ES-I3 (cell line): ENCODE measurements around the gene GCC2.
"Not testable (repeated sequence)": the region's sequence is repeated elsewhere in the genome, so short reads cannot be mapped to it uniquely, and the experiment has no call there.

ENCODE experiments used
- H3K36me3 ChIP-seq: 2 replicates; pipeline ENCODE4 v1.6.1; 2013; ENCODE audit warnings: mild to moderate bottlenecking, low read length, control low read depth, moderate library complexity; ENCODE audit not compliant: insufficient read depth
- H3K4me1 ChIP-seq: 2 replicates; pipeline ENCODE4 v1.6.1; 2013; ENCODE audit warnings: mild to moderate bottlenecking, control low read depth, low read length; ENCODE audit not compliant: insufficient read depth
- H3K9ac ChIP-seq: 2 replicates; pipeline ENCODE4 v1.6.1; 2013; ENCODE audit warnings: low read depth, mild to moderate bottlenecking, low read length, moderate library complexity
- H3K9me3 ChIP-seq: 2 replicates; pipeline ENCODE4 v1.6.1; 2013; ENCODE audit warnings: mild to moderate bottlenecking, low read length, moderate library complexity; ENCODE audit not compliant: control insufficient read depth, insufficient read depth

Gene GCC2

DNA sequence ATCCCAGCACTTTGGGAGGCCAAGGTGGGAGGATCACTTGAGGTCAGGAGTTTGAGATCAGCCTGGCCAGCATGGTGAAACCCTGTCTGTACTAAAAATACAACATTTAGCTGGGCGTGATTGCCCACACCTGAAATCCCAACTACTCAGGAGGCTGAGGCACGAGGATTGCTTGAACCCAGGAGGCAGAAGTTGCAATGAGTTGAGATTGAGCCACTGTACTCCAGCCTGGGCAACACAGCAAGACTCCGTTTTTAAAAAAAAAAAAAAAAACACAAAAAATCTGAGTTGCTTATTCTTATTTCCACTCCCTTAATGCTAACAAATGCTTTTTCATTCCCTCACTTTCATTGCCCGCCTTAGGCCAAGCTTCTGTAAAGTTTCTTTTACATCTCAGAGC is 4.5 kb downstream of the GCC2 start:
- Histone ChIP-seq H3K4me1 (peaks cover 12% of the 10 kb centered on the region), H3K36me3 (peaks cover 18% of the 10 kb centered on the region)

DNA sequence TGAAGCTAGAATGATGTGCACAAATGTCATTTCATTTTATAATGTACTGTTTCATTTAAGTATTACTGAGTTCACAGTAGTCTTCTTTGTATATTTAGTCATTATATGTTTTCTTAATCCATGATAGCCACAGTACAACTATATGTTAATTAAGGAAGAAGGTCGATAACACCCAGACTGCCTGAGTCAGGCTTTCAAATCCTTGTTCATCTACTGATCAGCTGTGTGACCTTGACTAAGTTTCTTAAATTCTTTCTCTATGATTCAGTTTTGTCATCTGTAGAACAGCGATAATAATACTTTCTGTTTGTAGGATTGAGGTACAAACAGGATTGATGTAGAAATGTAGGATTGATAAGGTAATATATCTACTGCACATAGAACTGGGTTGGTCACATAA is 5.4 kb downstream of the GCC2 start:
- Histone ChIP-seq H3K4me1 (peaks cover 12% of the 10 kb centered on the region), H3K9ac (no peak overlapping the region), H3K36me3 (peaks cover 18% of the 10 kb centered on the region), H3K9me3 (no peaks in the 10 kb centered on the region)

More for the DNA sequence above, 4.5 kb downstream of the GCC2 start:
- not testable (repeated sequence) for H3K9me3 ChIP-seq, H3K9ac ChIP-seq

DNA sequence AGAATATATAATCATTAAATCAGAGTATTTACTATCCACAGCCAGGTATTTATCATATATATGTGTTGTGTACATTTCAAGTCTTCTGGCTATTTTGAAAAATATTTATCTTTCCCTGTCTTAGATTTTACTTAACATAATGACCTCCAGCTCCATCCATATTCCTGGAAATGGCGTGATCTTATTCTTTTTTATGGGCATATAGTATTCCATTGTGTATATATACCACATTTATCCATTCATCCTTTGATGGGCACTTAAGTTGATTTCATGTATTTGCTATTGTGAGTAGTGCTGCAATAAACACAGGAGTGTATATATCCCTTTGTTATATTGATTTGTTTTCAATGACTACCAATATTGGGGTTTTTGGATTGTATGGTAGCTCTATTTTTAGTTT is 6.6 kb downstream of the GCC2 start:
- no peaks in the 10 kb centered on the region for H3K9me3 ChIP-seq
- H3K4me1 ChIP-seq = peaks cover 6% of the 10 kb centered on the region; the same call in 1 of the 2 replicates
- peaks cover 18% of the 10 kb centered on the region for H3K36me3 ChIP-seq
- no peak overlapping the region for H3K9ac ChIP-seq

DNA sequence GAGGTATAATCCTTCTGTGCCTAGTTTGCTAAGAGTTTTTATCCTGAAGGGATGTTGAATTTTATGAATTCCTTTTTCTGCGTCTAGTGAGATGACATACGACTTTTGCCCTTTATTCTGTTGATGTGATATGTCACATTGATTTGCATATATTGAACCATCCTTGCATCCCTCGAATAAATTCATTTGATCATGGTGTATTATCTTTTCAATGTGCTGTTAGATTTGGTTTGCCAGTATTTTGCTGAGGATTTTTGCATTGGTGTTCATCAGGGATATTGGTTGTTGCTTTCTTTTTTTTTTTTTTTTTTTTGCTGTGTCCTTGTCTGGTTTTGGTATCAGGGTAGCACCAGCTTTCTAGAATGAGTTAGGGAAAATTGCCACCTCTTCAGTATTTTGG is 9.1 kb downstream of the GCC2 start:
- peaks cover 18% of the 10 kb centered on the region for H3K36me3 ChIP-seq

DNA sequence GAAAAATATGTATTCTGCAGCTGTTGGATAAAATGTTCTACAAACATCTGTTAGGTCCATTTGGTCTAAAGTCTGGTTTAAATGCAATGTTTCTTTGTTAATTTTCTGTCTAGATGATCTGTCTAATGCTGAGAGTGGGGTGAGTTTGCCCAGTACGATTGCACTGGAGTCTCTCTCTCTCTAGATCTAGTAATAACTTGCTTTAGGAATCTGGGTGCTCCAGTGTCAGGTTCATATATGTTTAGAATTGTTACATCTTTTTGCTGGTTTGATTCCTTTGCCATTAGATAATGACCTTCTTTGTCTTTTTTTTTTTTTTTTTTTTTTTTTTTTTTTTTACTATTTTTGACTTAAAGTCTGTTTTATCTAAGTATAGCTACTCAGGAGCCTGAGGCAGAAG is 10.4 kb downstream of the GCC2 start:
- Histone ChIP-seq H3K9me3 (no peaks in the 10 kb centered on the region), H3K4me1 (no peaks in the 10 kb centered on the region), H3K36me3 (peaks cover 15% of the 10 kb centered on the region), H3K9ac (no peak overlapping the region)

More for the DNA sequence above, 9.1 kb downstream of the GCC2 start:
- Histone ChIP-seq H3K9ac (no peak overlapping the region), H3K4me1 (no peaks in the 10 kb centered on the region), H3K9me3 (no peaks in the 10 kb centered on the region)

DNA sequence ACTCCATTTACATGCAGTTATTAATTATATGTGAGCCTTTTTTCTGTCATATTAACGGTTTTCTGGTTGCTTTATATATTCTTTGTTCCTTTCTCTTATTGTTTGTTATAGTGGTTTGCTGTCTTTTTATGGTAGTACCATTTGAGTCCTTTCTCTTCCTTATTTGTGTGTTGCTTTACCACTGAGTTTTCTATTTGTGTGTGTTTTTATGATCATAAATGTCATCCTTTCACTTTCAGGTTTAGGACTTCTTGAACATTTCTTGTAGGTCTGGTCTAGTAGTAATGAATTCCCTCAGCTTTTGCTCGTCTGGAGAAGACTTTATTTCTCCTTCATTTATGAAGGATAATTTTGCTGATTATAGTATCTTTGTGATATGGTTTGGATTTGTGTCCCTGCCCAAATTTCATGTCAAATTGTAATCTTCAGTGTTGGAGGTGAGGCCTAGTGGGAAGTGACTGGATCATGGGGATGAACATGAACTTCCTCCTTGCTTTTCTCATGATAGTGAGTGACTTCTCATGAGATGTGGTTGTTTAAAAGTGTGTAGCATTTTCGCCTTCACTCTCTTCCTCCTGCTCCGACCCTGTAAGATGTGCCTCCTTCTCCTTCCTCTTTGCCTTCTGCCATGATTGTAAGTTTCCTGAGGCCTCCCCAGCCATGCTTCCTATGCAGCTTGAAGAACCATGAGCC is 11.5 kb downstream of the GCC2 start:
- Histone ChIP-seq H3K4me1 (no peaks in the 10 kb centered on the region), H3K9me3 (no peaks in the 10 kb centered on the region), H3K9ac (no peak overlapping the region), H3K36me3 (peaks cover 14% of the 10 kb centered on the region; the same call in 1 of the 2 replicates)

DNA sequence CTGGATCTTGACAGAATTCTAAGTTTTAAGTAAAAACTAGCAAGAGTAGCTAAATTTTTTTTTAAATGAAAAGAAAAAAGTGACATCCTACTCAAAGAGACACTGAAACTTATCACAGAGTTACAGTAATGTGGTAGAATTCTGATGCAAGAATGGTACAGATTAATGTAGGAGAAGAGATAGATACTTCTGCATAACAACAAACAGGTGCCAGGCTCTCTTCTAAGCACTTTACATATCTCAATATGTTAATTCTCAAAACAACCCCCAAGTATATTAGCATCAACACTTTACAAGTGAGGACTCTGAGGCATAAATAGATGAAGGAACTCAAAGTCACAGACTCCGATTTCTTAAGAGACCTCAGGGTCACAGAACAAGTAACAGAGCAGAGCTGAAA is 28.1 kb downstream of the GCC2 start:
- H3K9ac ChIP-seq = no peak overlapping the region
- peaks cover 23% of the 10 kb centered on the region for H3K36me3 ChIP-seq
- H3K9me3 ChIP-seq = no peaks in the 10 kb centered on the region
- H3K4me1 ChIP-seq = no peaks in the 10 kb centered on the region

DNA sequence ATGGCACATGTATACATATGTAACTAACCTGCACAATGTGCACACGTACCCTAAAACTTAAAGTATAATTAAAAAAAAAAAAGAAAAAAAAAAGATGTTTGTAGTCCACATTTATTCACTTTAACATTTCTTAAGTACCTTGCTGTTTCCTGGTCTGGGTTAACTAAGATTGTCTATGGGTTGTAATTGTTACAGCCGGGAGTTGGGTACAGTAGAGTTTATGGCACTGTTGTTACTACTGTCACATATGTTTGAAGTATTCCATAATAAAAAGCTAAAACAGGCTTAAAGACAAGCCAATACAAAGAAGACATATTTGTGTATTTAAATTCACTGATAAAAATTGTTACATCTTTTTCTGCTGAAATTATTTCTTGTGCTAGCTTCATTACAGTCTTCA is 36.2 kb downstream of the GCC2 start:
- Histone ChIP-seq H3K9me3 (no peaks in the 10 kb centered on the region), H3K4me1 (no peaks in the 10 kb centered on the region), H3K36me3 (peaks cover 21% of the 10 kb centered on the region), H3K9ac (no peak overlapping the region)

DNA sequence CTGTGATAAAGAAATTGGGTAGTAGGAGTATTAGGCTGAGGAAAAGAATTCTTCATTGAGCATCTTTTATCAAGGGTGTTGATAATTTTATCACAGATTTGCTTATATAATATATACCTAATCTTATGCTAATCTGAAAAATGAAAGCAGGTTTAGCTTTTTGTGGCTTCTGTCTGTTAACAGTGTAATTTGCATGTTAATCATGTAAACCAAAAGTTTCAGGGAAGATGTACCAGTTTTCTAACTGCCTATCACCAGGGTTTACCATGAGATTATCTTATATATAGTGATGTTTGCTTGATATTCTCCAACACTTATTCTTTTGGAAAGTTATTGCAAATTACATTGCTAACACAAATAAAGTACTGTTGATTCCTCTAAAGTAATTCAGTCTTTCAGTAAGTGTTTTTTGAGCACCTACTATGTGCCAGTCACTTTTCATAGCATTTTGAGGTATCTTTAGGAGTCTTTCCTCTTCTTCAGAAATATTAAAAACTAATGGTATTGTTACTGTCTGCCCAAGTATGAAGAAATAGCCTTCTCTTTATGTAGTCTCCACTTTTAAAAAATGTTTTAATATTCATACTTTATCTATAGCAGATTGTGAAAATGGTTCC is 41.6 kb downstream of the GCC2 start:
- Histone ChIP-seq H3K9me3 (no peaks in the 10 kb centered on the region), H3K4me1 (no peaks in the 10 kb centered on the region), H3K9ac (no peak overlapping the region), H3K36me3 (peaks cover 15% of the 10 kb centered on the region; the same call in 1 of the 2 replicates)

DNA sequence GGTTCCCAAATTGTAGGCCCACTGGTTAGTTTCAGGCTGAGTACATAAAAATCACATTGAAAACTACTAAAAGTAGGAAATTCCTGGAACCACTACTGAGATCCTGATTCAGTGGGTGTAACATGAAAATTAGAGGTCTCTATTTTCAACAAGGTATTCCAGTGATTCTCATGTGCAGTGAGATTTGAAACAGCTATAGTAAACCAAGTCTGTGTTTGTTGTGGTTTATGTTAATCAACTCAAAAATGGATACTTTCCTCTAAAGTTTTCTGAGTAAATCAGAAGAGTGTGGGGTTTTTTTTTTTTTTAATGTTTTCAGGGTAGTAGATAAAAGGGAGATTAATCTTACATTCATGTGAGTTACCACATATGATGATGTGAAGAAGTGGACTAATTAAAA is 42.8 kb downstream of the GCC2 start:
- no peak overlapping the region for H3K9ac ChIP-seq
- H3K36me3 ChIP-seq = peaks cover 9% of the 10 kb centered on the region; the same call in 1 of the 2 replicates
- H3K9me3 ChIP-seq = no peaks in the 10 kb centered on the region
- no peaks in the 10 kb centered on the region for H3K4me1 ChIP-seq

DNA sequence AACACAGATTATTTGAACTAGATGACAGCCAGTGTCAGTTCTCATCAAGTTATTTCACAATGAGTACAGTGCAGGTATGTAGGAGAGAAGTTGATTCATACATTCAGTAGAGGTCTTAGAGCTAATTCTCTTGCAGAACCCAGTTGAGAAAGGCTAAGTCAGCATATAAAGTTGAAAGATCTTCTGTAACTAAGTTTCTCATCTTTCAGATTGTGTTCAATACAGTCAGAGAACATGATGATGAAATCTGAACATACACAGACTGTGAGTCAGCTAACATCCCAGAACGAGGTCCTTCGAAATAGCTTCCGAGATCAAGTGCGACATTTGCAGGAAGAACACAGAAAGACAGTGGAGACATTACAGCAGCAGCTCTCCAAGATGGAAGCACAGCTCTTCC is 43.4 kb downstream of the GCC2 start:
- Histone ChIP-seq H3K9me3 (no peaks in the 10 kb centered on the region), H3K9ac (no peak overlapping the region), H3K4me1 (no peaks in the 10 kb centered on the region), H3K36me3 (peaks cover 8% of the 10 kb centered on the region; the same call in 1 of the 2 replicates)

DNA sequence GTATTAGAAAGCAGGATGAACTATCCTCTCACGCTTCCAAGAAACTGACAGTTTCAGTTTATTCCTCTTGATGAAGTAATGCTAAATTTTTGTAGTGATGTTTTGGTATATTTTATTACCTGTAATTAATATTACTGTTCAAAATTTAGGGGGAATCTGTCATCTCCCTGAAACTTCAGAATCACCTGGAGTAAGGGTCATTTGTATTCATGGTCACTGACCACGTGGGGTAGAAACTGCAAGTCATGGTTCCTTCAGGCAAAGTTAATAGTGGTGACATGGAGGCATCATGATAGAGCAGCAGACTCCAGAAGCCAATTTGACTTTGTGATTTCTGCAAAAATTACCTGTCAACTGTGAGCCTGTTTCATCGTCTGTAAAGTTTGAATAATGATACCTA is 47.2 kb downstream of the GCC2 start:
- not testable (repeated sequence) for H3K9ac ChIP-seq, H3K9me3 ChIP-seq, H3K36me3 ChIP-seq, H3K4me1 ChIP-seq

DNA sequence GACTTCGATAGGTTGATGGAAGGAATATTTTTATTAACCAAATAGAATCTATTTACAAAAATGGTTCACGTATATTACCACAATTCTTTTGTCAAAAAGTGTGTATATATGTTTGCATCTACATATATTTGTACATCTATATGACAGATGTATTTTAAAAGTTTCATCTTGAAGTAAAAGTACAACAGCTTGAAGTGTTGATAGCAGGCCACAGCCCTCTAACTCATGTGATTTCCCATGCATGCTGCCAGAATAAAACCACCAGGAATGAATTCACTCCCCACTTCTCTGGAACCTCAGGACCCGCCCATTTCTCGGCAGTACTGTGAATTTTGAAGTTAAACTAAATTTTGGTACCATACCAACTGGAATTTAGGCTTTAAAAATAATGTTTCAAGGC is 58.6 kb downstream of the GCC2 start:
- H3K36me3 ChIP-seq, H3K9me3 ChIP-seq, H3K9ac ChIP-seq, H3K4me1 ChIP-seq: not testable (repeated sequence)

DNA sequence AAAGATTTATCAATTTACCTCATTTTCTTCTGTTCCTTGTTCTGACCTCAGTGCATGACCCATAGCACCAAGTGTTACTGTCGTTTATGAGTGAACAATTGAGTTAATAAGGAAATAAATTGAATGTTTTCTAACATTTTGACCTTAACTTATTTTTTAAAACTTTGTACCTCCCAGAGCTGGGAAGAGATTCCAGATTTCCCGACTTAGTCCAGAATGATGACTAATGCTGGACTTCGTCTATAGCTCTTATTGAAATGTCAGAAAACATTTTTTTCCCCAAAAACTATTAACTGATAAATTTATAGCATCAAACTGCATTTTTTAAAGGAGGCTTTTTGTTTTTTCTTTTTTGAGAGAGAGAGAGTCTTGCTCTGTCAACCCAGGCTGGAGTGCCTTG is 63.4 kb downstream of the GCC2 start:
- not testable (repeated sequence) for H3K9me3 ChIP-seq, H3K36me3 ChIP-seq, H3K4me1 ChIP-seq, H3K9ac ChIP-seq

DNA sequence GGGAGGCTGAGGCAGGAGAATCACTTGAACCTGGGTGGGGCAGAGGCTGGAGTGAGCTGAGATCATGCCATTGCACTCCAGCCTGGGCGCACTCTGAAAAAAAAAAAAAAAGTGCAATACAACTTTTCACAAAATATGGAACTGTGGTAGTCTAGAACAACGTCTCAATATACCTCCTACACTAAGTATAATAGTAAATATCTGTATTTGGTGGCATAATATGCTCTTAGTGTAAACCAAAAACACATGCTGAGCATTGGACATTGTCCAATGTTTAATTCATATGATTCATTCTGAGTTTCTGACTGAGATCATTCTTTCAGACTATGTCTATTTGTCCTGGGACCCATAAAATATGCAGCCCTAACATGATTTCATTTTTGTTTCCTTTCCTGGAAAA is 65.5 kb downstream of the GCC2 start:
- H3K36me3 ChIP-seq, H3K9ac ChIP-seq, H3K4me1 ChIP-seq, H3K9me3 ChIP-seq: not testable (repeated sequence)
